Smooth muscle cell (in vitro differentiated cells): ENCODE data around the gene ZNF135. TPM values are rescaled to one million over a fixed set of nuclear protein-coding genes. Genes with fewer than 3 reads are reported as not detected.

Experiments used
- DNase-seq: peaks from one replicate; lab custom pipeline; 2025; ENCODE audit not compliant: unreplicated experiment; lab: John Stamatoyannopoulos, UW
- H2AFZ ChIP-seq: fragments of 200-600 bp; sonication (generic); 2 replicates; pipeline ENCODE4 v1.6.0; 2016; ENCODE audit warnings: antibody characterized with exemption, low read depth, mild to moderate bottlenecking
- H3F3A ChIP-seq: fragments of 200-600 bp; sonication (generic); 2 replicates; pipeline ENCODE4 v1.6.0; 2017; ENCODE audit warnings: antibody characterized with exemption, low read depth
- H3K27ac ChIP-seq: fragments of 200-600 bp; sonication (generic); 2 replicates; pipeline ENCODE4 v1.5.1; 2016; ENCODE audit warnings: low read depth, mild to moderate bottlenecking
- H3K27me3 ChIP-seq: fragments of 200-600 bp; sonication (generic); 2 replicates; pipeline ENCODE4 v1.6.1; 2016; ENCODE audit warnings: low read depth, mild to moderate bottlenecking
- H3K36me3 ChIP-seq: fragments of 200-600 bp; sonication (generic); 2 replicates; pipeline ENCODE4 v1.5.1; 2016; ENCODE audit warnings: low read depth
- H3K4me1 ChIP-seq: fragments of 200-600 bp; sonication (generic); 2 replicates; pipeline ENCODE4 v1.5.1; 2016; ENCODE audit warnings: low read depth
- H3K4me2 ChIP-seq: fragments of 200-600 bp; sonication (generic); 2 replicates; pipeline ENCODE4 v1.6.0; 2016; ENCODE audit warnings: mild to moderate bottlenecking
- H3K4me3 ChIP-seq: fragments of 200-600 bp; sonication (generic); 2 replicates; pipeline ENCODE4 v1.5.1; 2016; ENCODE audit warnings: mild to moderate bottlenecking
- H3K79me2 ChIP-seq: fragments of 200-600 bp; sonication (generic); 2 replicates; pipeline ENCODE4 v1.6.0; 2016; ENCODE audit warnings: low read depth, mild to moderate bottlenecking
- H3K9ac ChIP-seq: fragments of 200-600 bp; sonication (generic); 2 replicates; pipeline ENCODE4 v1.6.0; 2016; ENCODE audit warnings: low read depth
- H3K9me3 ChIP-seq: fragments of 200-600 bp; sonication (generic); replicated peaks from 2 replicates; pipeline ENCODE4 v1.5.1; 2016; ENCODE audit warnings: low read depth
- H4K20me1 ChIP-seq: fragments of 200-600 bp; sonication (generic); 2 replicates; pipeline ENCODE4 v1.6.0; 2016; ENCODE audit warnings: low read depth
- WGBS: methylation state at CpG from one replicate; pipeline ENCODE4 v1.1.7; 2016; ENCODE audit warnings: low lambda C conversion rate; 5-methylcytosine and 5-hydroxymethylcytosine counted together
- polyA plus RNA-seq: library from polyadenylated mRNA; unstranded; fragments of >200 nt; fragmentation: Nextera tagmentation; extraction: Ambion mirVana; gene quantifications from 2 replicates; pipeline ENCODE4 v1.2.1, GENCODE V29; 2016
- total RNA-seq: library from RNA; depleted of rRNA; stranded (reverse); fragments of >200 nt; gene quantifications from 2 replicates; pipeline ENCODE4 v1.2.3, GENCODE V29; 2014
- TF ChIP-seq, protein P1 (sequence below): fragments of 200-600 bp; sonication (generic); IDR thresholded peaks from 2 replicates; pipeline ENCODE4 v1.5.1; 2017; ENCODE audit warnings: borderline replicate concordance, mild to moderate bottlenecking, antibody characterized with exemption; ENCODE audit not compliant: insufficient read depth, poor library complexity, severe bottlenecking

The ZNF135 gene
- total and polyA plus RNA-seq, 2 experiments from 2014 or later = 3.2 to 3.7 TPM

GRCh38 chr19:58040751-58041525, 18.1 kb upstream of the ZNF135 start:
- H3K36me3 ChIP-seq = no peaks in the 10 kb centered on the region
- TF ChIP-seq, protein P1, sequence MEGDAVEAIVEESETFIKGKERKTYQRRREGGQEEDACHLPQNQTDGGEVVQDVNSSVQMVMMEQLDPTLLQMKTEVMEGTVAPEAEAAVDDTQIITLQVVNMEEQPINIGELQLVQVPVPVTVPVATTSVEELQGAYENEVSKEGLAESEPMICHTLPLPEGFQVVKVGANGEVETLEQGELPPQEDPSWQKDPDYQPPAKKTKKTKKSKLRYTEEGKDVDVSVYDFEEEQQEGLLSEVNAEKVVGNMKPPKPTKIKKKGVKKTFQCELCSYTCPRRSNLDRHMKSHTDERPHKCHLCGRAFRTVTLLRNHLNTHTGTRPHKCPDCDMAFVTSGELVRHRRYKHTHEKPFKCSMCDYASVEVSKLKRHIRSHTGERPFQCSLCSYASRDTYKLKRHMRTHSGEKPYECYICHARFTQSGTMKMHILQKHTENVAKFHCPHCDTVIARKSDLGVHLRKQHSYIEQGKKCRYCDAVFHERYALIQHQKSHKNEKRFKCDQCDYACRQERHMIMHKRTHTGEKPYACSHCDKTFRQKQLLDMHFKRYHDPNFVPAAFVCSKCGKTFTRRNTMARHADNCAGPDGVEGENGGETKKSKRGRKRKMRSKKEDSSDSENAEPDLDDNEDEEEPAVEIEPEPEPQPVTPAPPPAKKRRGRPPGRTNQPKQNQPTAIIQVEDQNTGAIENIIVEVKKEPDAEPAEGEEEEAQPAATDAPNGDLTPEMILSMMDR = no peak
- no peak overlapping the region for H3K9ac ChIP-seq
- H3K79me2 ChIP-seq = no peaks in the 10 kb centered on the region
- no peak overlapping the region for H2AFZ ChIP-seq
- no peaks in the 10 kb centered on the region for H3F3A ChIP-seq
- H3K27ac ChIP-seq = no peak overlapping the region
- H3K27me3 ChIP-seq = no peaks in the 10 kb centered on the region
- 87% methylated on average over 21 of the region's 21 CpGs for WGBS
- no peak overlapping the region for H3K4me3 ChIP-seq
- H4K20me1 ChIP-seq = no peaks in the 10 kb centered on the region
- no peak overlapping the region for H3K4me2 ChIP-seq
- no peaks in the 10 kb centered on the region for H3K9me3 ChIP-seq
- H3K4me1 ChIP-seq = no peaks in the 10 kb centered on the region
- DNase-seq = no peak

DNA sequence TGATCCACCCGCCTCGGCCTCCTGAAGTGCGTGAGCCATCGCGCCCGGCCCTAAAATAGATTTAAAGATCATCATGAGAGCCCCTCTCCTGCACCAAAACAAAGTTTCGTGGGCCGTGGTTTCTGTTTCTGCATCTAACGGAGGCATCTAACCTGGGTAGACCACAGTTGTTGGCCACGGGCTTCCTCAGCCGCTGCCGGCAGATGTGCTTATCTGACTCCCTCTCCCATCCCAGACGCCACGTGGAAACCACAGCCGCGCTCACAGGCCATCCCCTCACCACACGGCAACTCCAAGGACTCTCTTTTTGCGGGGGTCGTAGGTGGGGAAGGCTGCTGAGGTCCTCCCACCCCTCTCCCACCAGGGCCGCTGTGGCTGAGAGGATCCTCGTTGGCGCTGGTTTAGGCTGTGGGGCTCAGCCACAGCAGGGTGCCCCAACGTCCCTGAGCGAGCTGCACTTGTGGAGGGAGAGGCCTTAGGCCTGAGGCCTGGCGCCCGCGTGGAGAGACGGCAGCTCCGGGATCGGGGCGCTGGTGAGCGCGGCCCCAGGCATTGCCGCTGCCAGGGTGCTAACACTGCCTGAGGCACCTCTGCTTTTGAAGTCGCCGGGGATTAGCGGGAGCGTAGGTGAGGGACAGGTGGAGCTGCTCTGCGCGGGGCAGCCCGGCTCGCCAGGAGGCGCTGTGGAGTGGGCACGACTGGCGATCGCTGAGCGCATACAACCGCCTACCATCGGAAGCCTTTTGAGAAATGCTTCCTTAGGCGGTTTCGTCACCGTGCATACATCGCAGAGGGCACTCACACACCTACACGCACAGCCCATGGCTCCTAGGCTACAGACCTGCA, 16.4 kb upstream of the ZNF135 start:
- Histone ChIP-seq H3K9me3 (no peaks in the 10 kb centered on the region), H3K4me3 (no peak overlapping the region), H3K4me2 (no peak overlapping the region), H4K20me1 (no peaks in the 10 kb centered on the region), H3K27ac (no peak overlapping the region), H3K9ac (no peak overlapping the region), H3K4me1 (no peaks in the 10 kb centered on the region), H3F3A (no peaks in the 10 kb centered on the region), H3K36me3 (no peaks in the 10 kb centered on the region), H3K27me3 (no peaks in the 10 kb centered on the region), H2AFZ (no peak overlapping the region), H3K79me2 (no peaks in the 10 kb centered on the region)
- DNase-seq = no peak
- TF ChIP-seq, protein P1 = no peak
- 50% methylated on average over 53 of the region's 54 CpGs for WGBS

DNA sequence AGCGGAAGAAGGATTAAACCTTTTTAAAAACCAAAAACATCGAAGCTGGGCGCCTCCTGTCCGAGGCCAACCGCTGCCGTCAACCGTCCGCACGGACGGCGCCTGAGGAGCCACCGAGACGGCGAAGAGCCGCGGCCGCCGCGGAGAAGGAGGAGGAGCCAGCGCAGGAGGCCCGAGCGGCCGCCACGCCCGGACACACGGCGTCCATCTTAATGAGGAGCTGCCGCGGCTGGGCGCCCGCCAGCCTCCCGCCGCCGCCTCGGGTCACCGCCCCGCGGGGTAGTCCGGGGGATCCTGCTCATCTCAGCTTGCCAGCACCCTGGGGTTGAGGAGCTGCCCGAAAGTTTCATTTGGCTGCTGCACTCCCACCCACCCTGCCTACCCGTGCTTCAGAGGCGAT, 14.7 kb upstream of the ZNF135 start:
- Histone ChIP-seq H2AFZ (no peak overlapping the region), H3K4me3 (no peak overlapping the region), H3K4me1 (no peaks in the 10 kb centered on the region), H3K9ac (no peak overlapping the region), H3K79me2 (no peaks in the 10 kb centered on the region), H3K27me3 (no peaks in the 10 kb centered on the region), H3K36me3 (no peaks in the 10 kb centered on the region), H3F3A (no peaks in the 10 kb centered on the region), H3K9me3 (no peaks in the 10 kb centered on the region), H4K20me1 (no peaks in the 10 kb centered on the region), H3K4me2 (no peak overlapping the region), H3K27ac (no peak overlapping the region)
- 97% methylated on average over 24 of the region's 42 CpGs for WGBS
- DNase-seq = no peak
- TF ChIP-seq, protein P1 = no peak
